ENCODE results near the gene MPZL1. TPM values are rescaled to one million over a fixed set of nuclear protein-coding genes. Genes with fewer than 3 reads are reported as not detected.

Gene MPZL1
- total RNA-seq, 2 experiments from 2014 or later, result 22.3 to 23.0 TPM

GRCh38 chr1:167681451-167682098 lies 40.2 kb upstream of the MPZL1 start:
- peak overlapping the region; percentile 61 for H3K27ac Mint-ChIP-seq
- no peaks in the 10 kb centered on the region for H3K9me3 Mint-ChIP-seq (ENCODE audit: low read depth)
- intact Hi-C loops (cut with DNase I, micrococcal nuclease), result no loop called here
- ChIA-PET CTCF (interaction anchor here (0.6 to 2.8 kb wide), 4 partner anchors 49 to 124 kb away, joined by 3 to 18 read pairs (median 4); no protein-coding TSS in a partner anchor), POLR2A (interaction anchor here (0.7 kb wide), 1 partner anchor 304 kb away, joined by 3 read pairs; no protein-coding TSS in a partner anchor)
- DNase-seq (no peak), ATAC-seq (no peak)
- H3K4me1 Mint-ChIP-seq, result peaks cover 6% of the 10 kb centered on the region
- no peaks in the 10 kb centered on the region for H3K27me3 Mint-ChIP-seq
- no peak overlapping the region for H3K4me3 Mint-ChIP-seq
- peaks cover 15% of the 10 kb centered on the region for H3K36me3 Mint-ChIP-seq (ENCODE audit: low read depth)

- Mint-ChIP-seq H3K27me3 (no peaks in the 10 kb centered on the region), H3K36me3 (ENCODE audit: low read depth) (peaks cover 19% of the 10 kb centered on the region), H3K9me3 (ENCODE audit: low read depth) (no peaks in the 10 kb centered on the region), H3K27ac (peak overlapping the region; percentile 42), H3K4me3 (no peak overlapping the region), H3K4me1 (peaks cover 12% of the 10 kb centered on the region)
- CTCF ChIA-PET, result no interaction called here
- ATAC-seq (no peak), DNase-seq (no peak)
- POLR2A ChIA-PET, result no interaction called here
- intact Hi-C loops (cut with DNase I, micrococcal nuclease), result no loop called here
Observed at GRCh38 chr1:167683226-167683625, 38.6 kb upstream of the MPZL1 start.

- Mint-ChIP-seq H3K36me3 (ENCODE audit: low read depth) (peaks cover 24% of the 10 kb centered on the region), H3K4me1 (peaks cover 19% of the 10 kb centered on the region), H3K4me3 (no peak overlapping the region), H3K27ac (peak overlapping the region; percentile 42), H3K9me3 (ENCODE audit: low read depth) (no peaks in the 10 kb centered on the region), H3K27me3 (no peaks in the 10 kb centered on the region)
- ATAC-seq (no peak), DNase-seq (no peak)
- intact Hi-C loops (cut with DNase I, micrococcal nuclease), result no loop called here
- POLR2A ChIA-PET, result no interaction called here
- CTCF ChIA-PET, result interaction anchor here (4.8 kb wide), 1 partner anchor 82 kb away, joined by 135 read pairs; no protein-coding TSS in a partner anchor
Observed at GRCh38 chr1:167683641-167684502, 37.9 kb upstream of the MPZL1 start.

- H3K9me3 Mint-ChIP-seq (ENCODE audit: low read depth), result no peaks in the 10 kb centered on the region
- ATAC-seq (no peak), DNase-seq (no peak)
- intact Hi-C loops (cut with DNase I, micrococcal nuclease), result loop anchor here in 1 of 2 experiments (5.0 kb wide), 1 partner anchor 284 kb away; no protein-coding TSS in a partner anchor
- H3K4me3 Mint-ChIP-seq, result no peak overlapping the region
- peaks cover 31% of the 10 kb centered on the region for H3K4me1 Mint-ChIP-seq
- H3K27ac Mint-ChIP-seq, result no peak overlapping the region
- H3K27me3 Mint-ChIP-seq, result no peaks in the 10 kb centered on the region
- CTCF ChIA-PET, result interaction anchor here (2.6 to 4.8 kb wide), 2 partner anchors 10 to 84 kb away, joined by 6 to 135 read pairs; no protein-coding TSS in a partner anchor
- POLR2A ChIA-PET, result no interaction called here
- peaks cover 41% of the 10 kb centered on the region for H3K36me3 Mint-ChIP-seq (ENCODE audit: low read depth)
Observed at GRCh38 chr1:167685844-167686243, 35.9 kb upstream of the MPZL1 start.

- POLR2A ChIA-PET, result no interaction called here
- Mint-ChIP-seq H3K4me3 (no peak overlapping the region), H3K27ac (no peak overlapping the region), H3K9me3 (ENCODE audit: low read depth) (no peaks in the 10 kb centered on the region), H3K27me3 (no peaks in the 10 kb centered on the region), H3K4me1 (peaks cover 25% of the 10 kb centered on the region), H3K36me3 (ENCODE audit: low read depth) (peaks cover 46% of the 10 kb centered on the region)
- DNase-seq (peak; percentile 87), ATAC-seq (peak; percentile 76)
- CTCF ChIA-PET, result interaction anchor here (0.5 to 4.8 kb wide), 53 partner anchors 8 to 539 kb away, joined by 3 to 135 read pairs (median 5); partner anchors contain the start of gene CREG1
- intact Hi-C loops (cut with DNase I, micrococcal nuclease), result loop anchor here (1.0 to 5.0 kb wide), 4 partner anchors 57 to 286 kb away; partner anchors contain the start of gene RCSD1 (in 2 of the 2)
Observed at GRCh38 chr1:167687919-167688519, 33.8 kb upstream of the MPZL1 start.

- POLR2A ChIA-PET, result no interaction called here
Observed at GRCh38 chr1:167689567-167689920, 32.2 kb upstream of the MPZL1 start.

GRCh38 chr1:167690053-167690452 lies 31.7 kb upstream of the MPZL1 start:
- H3K4me1 Mint-ChIP-seq, result peaks cover 25% of the 10 kb centered on the region
- ATAC-seq (no peak), DNase-seq (no peak)
- peak overlapping the region; percentile 64 for H3K27ac Mint-ChIP-seq
- H3K36me3 Mint-ChIP-seq (ENCODE audit: low read depth), result peaks cover 58% of the 10 kb centered on the region
- ChIA-PET CTCF (interaction anchor here (0.5 to 1.8 kb wide), 5 partner anchors 22 to 137 kb away, joined by 3 to 13 read pairs (median 5); partner anchors contain the start of gene CREG1), POLR2A (no interaction called here)
- H3K27me3 Mint-ChIP-seq, result no peaks in the 10 kb centered on the region
- H3K4me3 Mint-ChIP-seq, result no peak overlapping the region
- intact Hi-C loops (cut with DNase I, micrococcal nuclease), result no loop called here
- no peaks in the 10 kb centered on the region for H3K9me3 Mint-ChIP-seq (ENCODE audit: low read depth)

More at GRCh38 chr1:167689567-167689920, 32.2 kb upstream of the MPZL1 start:
- H3K36me3 Mint-ChIP-seq (ENCODE audit: low read depth), result peaks cover 54% of the 10 kb centered on the region
- H3K4me3 Mint-ChIP-seq, result no peak overlapping the region
- H3K27ac Mint-ChIP-seq, result peak overlapping the region; percentile 64
- no peak for DNase-seq
- H3K27me3 Mint-ChIP-seq, result no peaks in the 10 kb centered on the region
- CTCF ChIA-PET, result interaction anchor here (0.7 to 1.8 kb wide), 4 partner anchors 21 to 136 kb away, joined by 3 to 13 read pairs (median 4); partner anchors contain the start of gene CREG1
- no peaks in the 10 kb centered on the region for H3K9me3 Mint-ChIP-seq (ENCODE audit: low read depth)
- H3K4me1 Mint-ChIP-seq, result peaks cover 25% of the 10 kb centered on the region
- peak; percentile 28 for ATAC-seq
- intact Hi-C loops (cut with DNase I, micrococcal nuclease), result loop anchor here (2.0 to 5.0 kb wide), 2 partner anchors 59 to 287 kb away; partner anchors contain the start of gene RCSD1 (in 2 of the 2)

- H3K27ac Mint-ChIP-seq, result peak overlapping the region; percentile 35
- ChIA-PET POLR2A (no interaction called here), CTCF (interaction anchor here (0.6 to 0.7 kb wide), 2 partner anchors 138 to 237 kb away, joined by 3 read pairs; no protein-coding TSS in a partner anchor)
- H3K9me3 Mint-ChIP-seq (ENCODE audit: low read depth), result no peaks in the 10 kb centered on the region
- ATAC-seq, result no peak
- DNase-seq, result no peak
- H3K4me3 Mint-ChIP-seq, result no peak overlapping the region
- no peaks in the 10 kb centered on the region for H3K27me3 Mint-ChIP-seq
- peaks cover 66% of the 10 kb centered on the region for H3K36me3 Mint-ChIP-seq (ENCODE audit: low read depth)
- H3K4me1 Mint-ChIP-seq, result peaks cover 16% of the 10 kb centered on the region
- intact Hi-C loops (cut with DNase I, micrococcal nuclease), result no loop called here
Observed at GRCh38 chr1:167693425-167694045, 28.2 kb upstream of the MPZL1 start.

GRCh38 chr1:167694691-167695090 lies 27.1 kb upstream of the MPZL1 start:
- POLR2A ChIA-PET, result no interaction called here
- Mint-ChIP-seq H3K27ac (peak overlapping the region; percentile 15), H3K36me3 (ENCODE audit: low read depth) (peaks cover 67% of the 10 kb centered on the region), H3K27me3 (no peaks in the 10 kb centered on the region), H3K9me3 (ENCODE audit: low read depth) (no peaks in the 10 kb centered on the region), H3K4me1 (peaks cover 4% of the 10 kb centered on the region), H3K4me3 (no peak overlapping the region)
- no peak for DNase-seq
- intact Hi-C loops (cut with DNase I, micrococcal nuclease), result no loop called here
- ATAC-seq, result no peak
- CTCF ChIA-PET, result no interaction called here

- H3K27ac Mint-ChIP-seq, result no peak overlapping the region
- intact Hi-C loops (cut with DNase I, micrococcal nuclease), result no loop called here
- ChIA-PET CTCF (interaction anchor here (1.3 kb wide), 1 partner anchor 8 kb away, joined by 6 read pairs; no protein-coding TSS in a partner anchor), POLR2A (no interaction called here)
- H3K36me3 Mint-ChIP-seq (ENCODE audit: low read depth), result peaks cover 67% of the 10 kb centered on the region
- DNase-seq (no peak), ATAC-seq (no peak)
- no peaks in the 10 kb centered on the region for H3K27me3 Mint-ChIP-seq
- no peaks in the 10 kb centered on the region for H3K9me3 Mint-ChIP-seq (ENCODE audit: low read depth)
- H3K4me3 Mint-ChIP-seq, result no peak overlapping the region
- H3K4me1 Mint-ChIP-seq, result no peaks in the 10 kb centered on the region
Observed at GRCh38 chr1:167695147-167695546, 26.6 kb upstream of the MPZL1 start.

Measured in activated CD4-positive, alpha-beta T cell treated with anti-CD3 and anti-CD28 coated beads for 36 hours (primary cell).